Measurements from ENCODE around the gene RNASEH2C.
"Not testable (repeated sequence)": the region's sequence is repeated elsewhere in the genome, so short reads cannot be mapped to it uniquely, and the experiment has no call there.

RNASEH2C gene

DNA sequence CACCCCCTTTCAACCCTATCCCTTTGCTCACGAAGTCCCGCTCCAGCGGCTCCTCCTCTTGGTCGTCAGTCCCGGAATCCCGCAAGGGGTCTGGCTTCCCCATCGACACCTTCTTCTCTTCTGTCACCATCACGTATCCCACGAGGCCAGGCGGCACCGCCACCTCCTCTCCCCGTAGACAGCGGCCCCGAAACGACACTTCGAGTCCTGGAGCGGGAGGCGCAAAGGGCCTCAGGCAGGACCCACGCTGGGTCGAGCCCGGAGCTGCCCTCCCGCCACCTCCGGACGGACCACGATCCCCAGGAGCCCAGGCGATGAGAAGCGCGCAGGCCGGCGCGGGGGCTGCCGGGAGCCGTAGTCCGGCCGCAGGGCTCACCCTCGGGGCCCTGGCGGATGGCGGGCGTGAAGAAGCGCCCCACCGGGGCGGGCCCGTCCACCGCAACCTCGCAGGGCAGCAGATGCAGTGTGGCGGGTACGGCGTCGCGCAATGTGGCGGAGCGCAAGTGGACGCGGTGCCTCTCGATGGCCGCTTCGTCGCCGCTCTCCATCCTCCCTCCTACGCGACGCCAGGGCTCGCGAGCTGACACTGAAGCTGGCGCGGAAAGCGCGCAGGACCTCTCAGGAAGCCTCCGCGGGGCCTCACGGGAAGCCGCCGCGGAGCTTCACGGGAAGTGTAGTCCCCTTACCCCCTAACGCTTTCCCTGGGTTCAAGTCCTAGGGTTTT lies at the start of gene RNASEH2C:
RNASEH2C (minus strand) TSS at position 588 of the 724 bp plus-strand sequence; CDS start at position 548, 40 bp downstream.
- H3K27ac ChIP-seq: peak within 1 kb of the TSS; percentile 82
- TF ChIP-seq, protein P1, sequence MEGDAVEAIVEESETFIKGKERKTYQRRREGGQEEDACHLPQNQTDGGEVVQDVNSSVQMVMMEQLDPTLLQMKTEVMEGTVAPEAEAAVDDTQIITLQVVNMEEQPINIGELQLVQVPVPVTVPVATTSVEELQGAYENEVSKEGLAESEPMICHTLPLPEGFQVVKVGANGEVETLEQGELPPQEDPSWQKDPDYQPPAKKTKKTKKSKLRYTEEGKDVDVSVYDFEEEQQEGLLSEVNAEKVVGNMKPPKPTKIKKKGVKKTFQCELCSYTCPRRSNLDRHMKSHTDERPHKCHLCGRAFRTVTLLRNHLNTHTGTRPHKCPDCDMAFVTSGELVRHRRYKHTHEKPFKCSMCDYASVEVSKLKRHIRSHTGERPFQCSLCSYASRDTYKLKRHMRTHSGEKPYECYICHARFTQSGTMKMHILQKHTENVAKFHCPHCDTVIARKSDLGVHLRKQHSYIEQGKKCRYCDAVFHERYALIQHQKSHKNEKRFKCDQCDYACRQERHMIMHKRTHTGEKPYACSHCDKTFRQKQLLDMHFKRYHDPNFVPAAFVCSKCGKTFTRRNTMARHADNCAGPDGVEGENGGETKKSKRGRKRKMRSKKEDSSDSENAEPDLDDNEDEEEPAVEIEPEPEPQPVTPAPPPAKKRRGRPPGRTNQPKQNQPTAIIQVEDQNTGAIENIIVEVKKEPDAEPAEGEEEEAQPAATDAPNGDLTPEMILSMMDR (conservative IDR thresholded peaks at IDR 0.05): no peak
- TF ChIP-seq ZFX (IDR thresholded peaks at IDR 0.05): peak; percentile 92

DNA sequence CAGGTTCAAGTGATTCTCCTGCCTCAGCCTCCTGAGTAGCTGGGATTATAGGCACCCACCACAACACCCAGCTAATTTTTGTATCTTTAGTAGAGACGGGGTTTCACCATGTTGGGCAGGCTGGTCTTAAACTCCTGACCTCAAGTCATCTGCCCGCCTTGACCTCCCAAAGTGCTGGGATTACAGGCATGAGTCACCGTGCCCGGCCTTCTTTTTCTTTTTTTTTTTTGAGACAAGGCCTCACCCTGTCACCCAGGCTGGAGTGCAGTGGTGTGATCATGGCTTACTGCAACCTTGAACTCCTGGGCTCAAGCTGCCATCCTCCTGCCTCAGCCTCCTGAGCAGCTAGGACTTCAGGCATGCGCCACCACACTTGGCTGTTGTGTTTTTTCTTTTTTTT lies 47.2 kb upstream of the RNASEH2C start:
- not testable (repeated sequence) for H3K27ac ChIP-seq

DNA sequence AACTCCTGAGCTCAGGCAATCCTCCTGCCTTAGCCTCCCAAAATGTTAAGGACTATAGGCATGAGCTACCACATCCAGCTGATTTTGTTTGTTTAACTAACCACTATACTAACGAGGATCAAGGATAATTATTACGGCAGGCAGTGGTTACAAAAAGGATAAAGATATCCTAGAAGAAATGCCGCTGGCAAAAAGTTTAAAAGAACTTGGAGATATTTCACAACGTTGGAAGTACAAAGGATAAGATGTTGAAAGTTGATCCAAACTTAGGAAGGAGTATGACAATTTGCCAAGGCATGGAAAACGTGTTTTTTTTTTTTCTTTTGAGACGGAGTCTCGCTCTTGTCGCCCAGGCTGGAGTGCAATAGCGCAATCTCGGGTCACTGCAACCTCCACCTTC lies 46.8 kb upstream of the RNASEH2C start:
- TF ChIP-seq, protein P1 (conservative IDR thresholded peaks at IDR 0.05): no peak
- no peak for TF ChIP-seq ZFX (IDR thresholded peaks at IDR 0.05)
- H3K27ac ChIP-seq: no peak overlapping the region

DNA sequence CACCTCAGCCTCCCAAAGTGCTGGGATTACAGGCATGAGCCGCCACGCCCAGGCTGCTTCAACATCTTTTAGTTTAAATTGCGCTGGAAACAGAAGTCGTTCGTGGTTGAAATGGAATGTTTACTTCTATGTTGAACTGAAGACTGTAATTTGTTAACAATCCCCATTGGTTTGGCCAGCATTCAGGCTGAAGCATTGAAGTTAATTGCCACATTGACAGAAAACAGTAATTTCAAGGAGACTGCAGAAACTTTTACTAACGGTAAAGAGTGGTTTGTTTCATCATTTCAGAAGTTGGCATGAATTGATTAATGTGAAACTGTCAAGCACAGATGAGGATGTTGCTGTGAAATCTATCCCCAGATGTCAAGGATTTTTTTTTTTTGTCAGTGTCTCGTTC lies 45.9 kb upstream of the RNASEH2C start:
- no peak overlapping the region for H3K27ac ChIP-seq
- no peak for TF ChIP-seq ZFX (IDR thresholded peaks at IDR 0.05)
- TF ChIP-seq, protein P1 (conservative IDR thresholded peaks at IDR 0.05): no peak

DNA sequence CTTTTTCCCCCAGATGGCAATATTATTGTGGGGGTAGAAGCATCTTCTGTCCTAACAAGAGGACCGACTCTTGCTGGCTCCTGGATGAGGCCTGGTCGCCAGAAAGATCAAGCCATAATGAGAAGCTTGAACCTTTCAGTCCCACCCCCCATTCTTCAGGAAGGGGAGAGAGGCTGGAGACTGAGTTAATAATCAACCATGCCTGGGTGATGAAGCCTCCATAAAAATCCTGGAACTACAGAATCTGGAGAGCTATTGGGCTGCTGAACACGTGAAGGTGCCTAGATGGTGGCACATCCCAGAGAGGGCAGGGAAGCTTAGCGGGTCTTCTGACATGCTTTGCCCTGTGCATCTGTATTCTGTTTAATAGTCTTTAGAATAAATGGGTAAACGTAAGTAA lies 43.8 kb upstream of the RNASEH2C start:
- no peak for TF ChIP-seq ZFX (IDR thresholded peaks at IDR 0.05)
- TF ChIP-seq, protein P1 (conservative IDR thresholded peaks at IDR 0.05): no peak
- H3K27ac ChIP-seq: no peak overlapping the region

DNA sequence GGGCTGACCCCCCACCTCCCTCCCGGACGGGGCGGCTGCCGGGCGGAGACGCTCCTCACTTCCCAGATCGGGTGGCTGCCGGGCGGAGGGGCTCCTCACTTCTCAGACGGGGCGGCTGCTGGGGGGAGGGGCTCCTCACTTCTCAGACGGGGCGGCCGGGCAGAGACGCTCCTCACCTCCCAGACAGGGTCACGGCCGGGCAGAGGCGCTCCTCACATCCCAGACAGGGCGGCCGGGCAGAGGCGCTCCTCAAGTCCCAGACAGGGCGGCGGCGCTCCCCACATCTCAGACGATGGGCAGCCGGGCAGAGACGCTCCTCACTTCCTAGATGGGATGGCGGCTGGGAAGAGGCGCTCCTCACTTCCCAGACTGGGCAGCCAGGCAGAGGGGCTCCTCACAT lies 42.2 kb upstream of the RNASEH2C start:
- H3K27ac ChIP-seq: not testable (repeated sequence)

DNA sequence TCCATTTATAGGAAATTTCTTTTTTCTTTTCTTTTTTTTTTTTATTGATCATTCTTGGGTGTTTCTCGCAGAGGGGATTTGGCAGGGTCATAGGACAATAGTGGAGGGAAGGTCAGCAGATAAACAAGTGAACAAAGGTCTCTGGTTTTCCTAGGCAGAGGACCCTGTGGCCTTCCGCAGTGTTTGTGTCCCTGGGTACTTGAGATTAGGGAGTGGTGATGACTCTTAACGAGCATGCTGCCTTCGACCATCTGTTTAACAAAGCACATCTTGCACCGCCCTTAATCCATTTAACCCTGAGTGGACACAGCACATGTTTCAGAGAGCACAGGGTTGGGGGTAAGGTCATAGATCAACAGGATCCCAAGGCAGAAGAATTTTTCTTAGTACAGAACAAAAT lies 41.6 kb upstream of the RNASEH2C start:
- H3K27ac ChIP-seq: not testable (repeated sequence)

DNA sequence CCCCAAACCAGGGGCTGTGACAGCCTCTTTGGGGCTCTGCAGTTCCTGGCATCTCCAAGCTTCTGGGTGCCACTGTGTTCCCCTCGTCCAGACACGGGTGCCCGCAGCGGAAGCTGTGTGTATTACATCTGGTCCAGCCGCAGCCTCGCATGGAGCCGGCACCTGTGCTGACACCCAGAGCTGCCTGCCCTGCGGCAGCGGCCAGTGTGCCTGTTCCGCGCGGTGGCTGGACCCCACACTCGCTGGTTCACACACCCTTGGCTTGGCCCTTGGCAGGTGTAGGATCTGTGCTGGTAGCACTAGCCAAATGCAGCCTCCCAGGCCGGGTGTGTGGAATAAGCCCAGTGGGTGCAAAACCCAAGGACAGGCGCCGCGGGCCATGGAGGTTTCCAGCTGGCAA lies 24.5 kb upstream of the RNASEH2C start:
- no peak for TF ChIP-seq ZFX (IDR thresholded peaks at IDR 0.05)
- TF ChIP-seq, protein P1 (conservative IDR thresholded peaks at IDR 0.05): no peak
- H3K27ac ChIP-seq: no peak overlapping the region

DNA sequence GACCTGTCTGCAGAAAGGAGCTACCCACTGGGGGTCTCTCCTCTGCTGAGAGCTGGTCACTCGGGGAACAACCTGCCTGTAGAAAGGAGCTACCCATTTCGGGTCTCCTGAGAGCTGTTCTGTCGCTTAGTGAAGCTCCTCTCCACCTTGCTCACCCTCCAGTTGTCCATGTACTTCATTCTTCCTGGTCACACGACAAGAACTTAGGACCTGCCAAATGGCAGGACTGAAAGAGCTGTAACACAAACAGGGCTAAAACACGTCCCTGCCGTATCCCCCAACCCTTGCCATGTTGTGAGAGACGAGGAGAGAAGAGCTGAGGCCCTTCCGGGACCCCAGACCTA lies 24.1 kb upstream of the RNASEH2C start:
- no peak overlapping the region for H3K27ac ChIP-seq
- TF ChIP-seq ZFX (IDR thresholded peaks at IDR 0.05): no peak
- TF ChIP-seq, protein P1 (conservative IDR thresholded peaks at IDR 0.05): peak; percentile 59

Data from C4-2B (cell line).